Measurements from ENCODE around the gene SYNDIG1.

- TF ChIP-seq CTCF (IDR thresholded peaks at IDR 0.05): no peak
- TF ChIP-seq POLR2A (IDR thresholded peaks at IDR 0.05): no peak
Measured at GRCh38 chr20:24575811-24576210, 106.4 kb downstream of the SYNDIG1 start.
